NCI-H1048 (cell line): ENCODE measurements around the gene TMEM131.
"Not testable (repeated sequence)": the region's sequence is repeated elsewhere in the genome, so short reads cannot be mapped to it uniquely, and the experiment has no call there.

ENCODE experiments used
- DNase-seq: peaks from one replicate; lab custom pipeline; 2025; lab: John Stamatoyannopoulos, UW

Gene TMEM131

GRCh38 chr2:97956753-97957152, 39.0 kb downstream of the TMEM131 start:
- not testable (repeated sequence) for DNase-seq

- no peak for DNase-seq
Observed at GRCh38 chr2:97953853-97954252, 41.9 kb downstream of the TMEM131 start.

DNA sequence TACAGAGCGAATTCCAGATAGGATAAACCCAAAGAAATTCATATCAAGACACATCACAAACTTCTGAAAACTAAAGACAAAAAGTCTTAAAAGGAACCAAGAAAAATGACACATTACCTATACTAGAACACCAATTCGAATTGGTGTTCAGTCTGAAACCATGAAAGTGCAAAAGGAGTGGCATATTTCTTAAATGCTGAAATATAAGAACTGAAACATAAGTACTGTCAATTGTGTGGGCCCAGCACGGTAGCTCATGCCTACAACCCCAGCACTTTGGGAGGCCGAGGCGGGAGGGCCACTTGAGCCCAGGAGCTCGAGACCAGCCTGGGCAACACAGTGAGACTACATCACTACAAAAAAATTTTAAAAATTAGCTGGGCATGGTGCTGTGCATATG, 43.4 kb downstream of the TMEM131 start:
- no peak for DNase-seq

- no peak for DNase-seq
Observed at GRCh38 chr2:97951155-97951680, 44.5 kb downstream of the TMEM131 start.

DNA sequence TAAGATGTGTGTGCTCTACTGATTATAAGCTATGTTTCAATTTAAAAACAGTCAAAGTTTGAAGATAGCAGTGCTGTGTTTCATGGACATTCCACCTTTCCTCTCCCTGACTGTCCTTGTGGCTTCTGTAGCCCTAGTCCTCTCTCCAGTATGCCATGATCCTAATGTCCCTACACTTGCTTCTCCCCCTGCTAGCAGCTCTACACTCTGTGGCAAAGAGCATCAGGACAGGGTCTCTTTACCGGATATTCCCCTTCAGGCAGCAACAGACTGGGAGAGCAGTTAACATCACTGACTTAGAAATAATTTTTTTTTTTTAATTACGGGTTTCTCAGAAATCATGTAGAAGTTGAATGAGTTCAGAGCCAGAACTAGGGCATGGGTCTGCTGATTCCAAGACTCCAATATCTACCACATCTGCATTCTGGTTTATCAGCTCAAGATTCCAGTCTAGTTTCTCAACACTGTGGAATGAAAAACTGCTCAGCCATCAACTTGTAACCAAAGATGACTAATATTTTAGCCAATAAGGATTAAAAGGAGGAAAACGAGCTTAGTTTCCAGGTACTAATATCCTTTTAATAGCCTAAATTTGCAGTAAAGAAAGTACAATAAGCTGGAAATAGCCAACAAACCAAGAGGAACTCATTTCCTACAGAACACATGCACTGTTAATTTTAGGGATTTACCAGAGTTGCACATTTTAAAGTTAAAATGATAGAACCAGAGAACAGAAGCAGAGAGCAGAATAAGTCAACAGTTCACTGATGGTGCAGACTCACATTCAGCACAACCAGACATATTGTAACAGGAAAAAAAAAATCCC, 45.2 kb downstream of the TMEM131 start:
- DNase-seq = no peak

DNA sequence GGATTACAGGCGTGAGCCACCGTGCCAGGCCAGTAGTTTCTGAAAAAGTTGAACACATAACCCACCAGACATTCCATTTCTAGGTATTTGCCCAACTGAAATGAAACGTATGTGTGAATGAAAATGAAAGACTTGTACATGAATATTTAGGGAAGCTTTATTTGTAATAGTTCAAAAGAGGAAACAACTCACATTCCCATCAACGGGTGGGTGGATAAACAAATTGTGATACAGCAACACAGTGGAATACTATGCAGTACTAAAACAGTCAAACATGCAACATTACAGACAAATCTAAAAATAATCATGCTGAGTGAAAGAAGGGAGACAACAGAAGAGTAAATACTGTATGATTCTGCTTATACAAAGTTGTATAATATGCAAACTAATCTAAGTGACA, 46.8 kb downstream of the TMEM131 start:
- DNase-seq = no peak

DNA sequence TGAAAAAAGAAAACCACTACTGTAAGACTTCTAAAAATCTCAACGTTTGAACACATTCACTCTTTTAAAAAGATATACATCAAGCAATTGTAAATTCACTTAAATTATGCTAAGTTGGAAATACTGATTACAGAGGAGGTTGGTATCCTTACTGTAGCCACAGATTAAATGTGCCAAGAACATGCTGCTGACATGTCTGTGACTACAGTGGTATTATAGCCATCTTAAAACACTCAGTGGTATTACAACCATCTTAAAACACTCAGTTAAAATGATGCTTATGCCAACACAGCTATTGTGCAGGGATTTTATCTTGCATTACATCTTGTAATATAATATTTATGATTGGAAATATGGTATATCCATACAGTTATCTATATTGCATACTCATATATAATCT, 50.0 kb downstream of the TMEM131 start:
- no peak for DNase-seq

DNA sequence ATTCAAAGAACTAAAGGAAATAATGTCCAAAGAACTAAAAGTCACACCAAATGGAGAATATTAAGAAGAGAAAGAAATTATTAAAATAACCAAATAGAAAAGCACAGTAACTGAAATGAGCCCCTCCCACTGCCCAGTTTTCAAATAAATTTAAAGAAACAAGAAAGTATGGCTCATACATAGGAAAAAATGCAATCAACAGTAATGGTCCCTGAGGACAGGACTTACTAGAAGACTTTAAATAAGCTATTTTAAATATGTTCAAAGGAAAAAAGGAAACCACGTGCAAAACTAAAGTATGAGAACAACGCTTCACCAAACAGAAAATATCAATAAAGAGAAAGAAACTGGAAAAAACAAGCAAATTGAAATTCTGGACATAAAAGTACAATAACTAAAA, 58.9 kb downstream of the TMEM131 start:
- DNase-seq = no peak

GRCh38 chr2:97936199-97936598, 59.5 kb downstream of the TMEM131 start:
- no peak for DNase-seq

GRCh38 chr2:97935719-97936161, 60.0 kb downstream of the TMEM131 start:
- no peak for DNase-seq

GRCh38 chr2:97932975-97933662, 62.6 kb downstream of the TMEM131 start:
- DNase-seq = no peak

DNA sequence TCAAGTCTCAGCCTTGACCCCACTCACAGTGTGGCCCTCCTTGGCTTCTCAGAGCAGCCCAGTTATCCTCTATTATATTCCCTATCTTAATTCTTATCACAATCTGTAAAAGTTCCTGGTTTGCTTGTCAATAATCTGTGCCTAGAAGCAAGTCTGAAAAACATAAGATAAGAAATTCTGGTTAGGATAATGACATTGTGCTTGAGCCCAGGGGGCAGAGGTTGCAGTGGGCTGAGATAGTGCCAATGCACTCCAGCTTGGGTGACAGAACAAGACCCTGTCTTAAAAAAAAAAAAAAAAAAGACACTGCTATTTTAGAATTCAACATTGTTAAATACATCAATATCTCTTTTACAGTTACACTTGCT, 63.9 kb downstream of the TMEM131 start:
- no peak for DNase-seq

GRCh38 chr2:97931118-97931857, 64.5 kb downstream of the TMEM131 start:
- no peak for DNase-seq

- no peak for DNase-seq
Observed at GRCh38 chr2:97928591-97928990, 67.2 kb downstream of the TMEM131 start.

- DNase-seq = no peak
Observed at GRCh38 chr2:97926946-97927345, 68.8 kb downstream of the TMEM131 start.

DNA sequence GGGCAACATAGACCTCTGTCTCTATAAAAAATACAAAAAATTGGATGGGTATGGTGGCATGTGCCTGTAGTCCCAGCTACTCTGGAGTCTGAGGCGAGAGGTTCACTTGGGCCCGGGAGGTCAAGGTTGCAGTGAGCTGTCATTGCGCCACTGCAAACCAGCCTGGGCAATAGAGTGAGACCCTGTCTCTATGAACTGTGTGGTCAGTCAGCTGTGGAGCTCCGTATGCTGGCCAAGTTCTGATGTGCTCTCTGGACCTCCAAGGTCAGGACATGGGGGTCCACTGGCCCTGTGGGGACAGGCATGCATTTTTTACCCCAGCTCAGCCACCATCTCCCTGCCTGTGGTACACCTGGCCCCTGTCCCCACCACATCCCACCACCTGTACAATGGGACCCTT, 71.6 kb downstream of the TMEM131 start:
- no peak for DNase-seq

DNA sequence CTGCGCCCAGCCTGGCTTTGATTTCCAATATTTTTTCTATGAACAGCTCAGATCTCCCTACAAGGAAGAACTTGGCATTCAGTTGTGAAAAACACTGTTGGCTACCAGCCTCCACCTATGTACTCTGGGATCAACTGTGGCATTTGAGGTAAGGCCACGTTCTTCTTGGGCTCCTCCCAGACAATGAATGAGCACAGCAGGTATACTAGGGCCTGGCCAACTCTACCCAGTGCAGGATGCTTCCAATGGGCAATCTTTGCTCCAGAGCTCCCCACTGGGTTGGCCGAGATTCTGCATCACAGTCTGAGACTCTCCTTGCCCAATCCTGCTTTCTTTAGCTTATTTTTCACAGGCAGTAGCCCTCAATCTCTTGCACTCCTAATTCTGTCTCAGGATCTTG, 75.9 kb downstream of the TMEM131 start:
- DNase-seq = no peak

- DNase-seq = no peak
Observed at GRCh38 chr2:97918818-97919217, 76.9 kb downstream of the TMEM131 start.

DNA sequence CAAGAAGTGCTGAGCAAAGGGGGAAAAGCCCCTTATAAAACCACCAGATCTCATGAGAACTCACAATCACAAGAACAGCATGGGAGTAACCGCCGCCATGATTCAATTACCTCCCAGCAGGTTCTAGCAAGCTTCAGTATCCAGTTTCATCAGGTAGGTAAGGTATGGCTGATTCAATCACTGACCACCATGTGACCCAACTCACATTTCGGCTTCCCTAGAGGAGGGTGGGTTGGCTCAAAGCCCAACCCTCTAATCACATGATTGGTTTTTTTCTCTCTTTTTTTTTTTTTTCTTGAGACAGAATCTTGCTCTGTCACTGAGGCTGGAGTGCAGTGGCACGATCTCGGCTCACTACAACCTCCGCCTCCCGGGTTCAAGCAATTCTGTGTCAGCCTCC, 78.1 kb downstream of the TMEM131 start:
- DNase-seq = not testable (repeated sequence)

DNA sequence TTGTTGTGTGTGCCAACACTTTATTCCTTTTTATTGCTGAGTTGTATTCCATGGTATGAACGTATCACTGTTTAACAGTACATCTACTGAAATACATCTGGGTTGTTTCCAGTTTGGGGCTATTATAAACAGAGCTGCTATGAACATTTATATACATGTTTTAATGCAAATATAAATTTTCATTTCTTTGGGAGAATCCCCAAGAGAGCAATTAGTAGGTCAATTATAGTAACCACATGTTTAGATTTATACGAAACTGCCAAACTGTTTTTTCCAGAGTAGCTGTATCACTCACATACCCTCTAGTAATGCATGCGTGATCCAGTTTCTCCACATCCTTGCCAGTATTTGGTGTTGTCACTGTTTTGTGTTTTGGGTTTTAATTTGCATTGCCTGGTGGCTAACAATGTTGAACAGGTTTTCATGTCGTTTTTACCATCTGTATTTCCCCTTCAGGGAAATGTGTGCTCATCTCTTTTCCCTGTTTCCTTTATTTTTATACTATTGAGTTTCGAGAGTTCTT, 81.0 kb downstream of the TMEM131 start:
- DNase-seq = no peak

DNA sequence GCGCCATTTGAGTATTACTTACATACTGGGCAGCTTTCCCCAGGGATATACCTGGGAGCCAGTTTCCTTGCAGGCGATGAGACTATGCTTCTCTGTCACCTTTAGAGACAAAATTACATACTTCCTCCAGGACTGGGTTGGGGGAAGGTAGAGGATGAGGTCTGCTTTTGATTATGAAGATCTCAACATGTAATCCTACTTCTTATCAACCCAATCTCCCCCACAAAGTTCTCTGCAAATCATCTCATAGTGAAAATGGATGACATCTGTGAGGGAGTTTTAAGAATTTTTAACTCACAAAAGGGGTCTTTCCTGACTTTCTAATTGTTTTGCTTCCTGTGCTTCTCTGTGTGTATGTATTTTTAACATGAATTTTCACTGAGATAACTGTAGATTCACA, 81.9 kb downstream of the TMEM131 start:
- no peak for DNase-seq

GRCh38 chr2:97911922-97912575, 83.7 kb downstream of the TMEM131 start:
- DNase-seq = no peak
